MCF 10A (cell line): ENCODE data around the gene EEF1AKMT4. TPM values are rescaled to one million over a fixed set of nuclear protein-coding genes. Genes with fewer than 3 reads are reported as not detected.
A peak's percentile ranks its signal among the peaks of the same experiment; 100 is the strongest.

Source experiments
- BruUV-seq: library from RNA; stranded (reverse); fragments of 400-500 nt; replicated peaks from 2 replicates; lab custom pipeline; 2021; lab: Mats Ljungman, UMichigan
- CTCF ChIA-PET: fragments of 300-600 bp; sonication (Branson Sonifier 250); formaldehyde crosslinking; extraction: SDS; loops from one replicate; lab custom pipeline; 2021; ENCODE audit warnings: antibody characterized with exemption, inconsistent platforms; lab: Yijun Ruan, JAX
- POLR2A ChIA-PET: fragments of 300-600, 350-650 bp; sonication (Branson Sonifier 250); formaldehyde crosslinking; extraction: SDS; loops from one replicate; lab custom pipeline; 2020; ENCODE audit warnings: antibody characterized with exemption, inconsistent platforms; lab: Yijun Ruan, JAX
- DNase-seq: peaks from one replicate; pipeline ENCODE4 v3.0.0-alpha.2; 2018; ENCODE audit not compliant: unreplicated experiment
- H3K27ac Mint-ChIP-seq: one replicate; pipeline ENCODE4 v1.8.0; 2022; ENCODE audit warnings: mild to moderate bottlenecking, low read depth, mixed read lengths; ENCODE audit not compliant: unreplicated experiment
- H3K27me3 Mint-ChIP-seq: one replicate; pipeline ENCODE4 v1.8.0; 2022; ENCODE audit warnings: mixed read lengths; ENCODE audit not compliant: insufficient read depth, unreplicated experiment
- H3K36me3 Mint-ChIP-seq: one replicate; pipeline ENCODE4 v1.8.0; 2022; ENCODE audit warnings: mild to moderate bottlenecking, moderate library complexity, mixed read lengths; ENCODE audit not compliant: insufficient read depth, unreplicated experiment
- H3K4me1 Mint-ChIP-seq: one replicate; pipeline ENCODE4 v1.8.0; 2022; ENCODE audit warnings: mixed read lengths; ENCODE audit not compliant: insufficient read depth, unreplicated experiment
- H3K4me3 Mint-ChIP-seq: one replicate; pipeline ENCODE4 v1.8.0; 2022; ENCODE audit warnings: mild to moderate bottlenecking, moderate library complexity, mixed read lengths; ENCODE audit not compliant: unreplicated experiment
- H3K9me3 Mint-ChIP-seq: one replicate; pipeline ENCODE4 v1.8.0; 2022; ENCODE audit warnings: mixed read lengths; ENCODE audit not compliant: unreplicated experiment
- CTCF ChIP-seq: fragments of 200-600 bp; IDR thresholded peaks from one replicate; pipeline ENCODE4 v1.8.0; 2022; ENCODE audit warnings: antibody characterized with exemption, mild to moderate bottlenecking; ENCODE audit not compliant: unreplicated experiment
- intact Hi-C: fragments of 100-400 bp; cut with micrococcal nuclease; formaldehyde crosslinking; loops from 2 replicates; pipeline ENCODE4 v1.14.1; 2022
- total RNA-seq: library from RNA; stranded (reverse); gene quantifications from 2 replicates; pipeline ENCODE4 v1.2.3, GENCODE V29; 2022

Gene EEF1AKMT4
- total RNA-seq, 1 experiment from 2014 or later = 10.1 TPM

- POLR2A ChIA-PET = interaction anchor here (0.6 kb wide), 1 partner anchor 156 kb away, joined by 3 read pairs; no protein-coding TSS in a partner anchor
- Mint-ChIP-seq H3K4me3 (no peak overlapping the region), H3K27ac (no peak overlapping the region), H3K9me3 (no peaks in the 10 kb centered on the region), H3K27me3 (peaks cover 28% of the 10 kb centered on the region), H3K36me3 (no peaks in the 10 kb centered on the region), H3K4me1 (no peaks in the 10 kb centered on the region)
- TF ChIP-seq CTCF = no peak
- intact Hi-C loops = no loop called here
- CTCF ChIA-PET = interaction anchor here (0.9 kb wide), 1 partner anchor 12 kb away, joined by 4 read pairs; no protein-coding TSS in a partner anchor
- BruUV-seq = no TSS peak
- DNase-seq = no peak
Measured at GRCh38 chr3:184222521-184222920, 27.0 kb upstream of the EEF1AKMT4 start.

- no TSS peak for BruUV-seq
- H3K4me3 Mint-ChIP-seq = no peak overlapping the region
- TF ChIP-seq CTCF = no peak
- H3K36me3 Mint-ChIP-seq = no peaks in the 10 kb centered on the region
- no peaks in the 10 kb centered on the region for H3K4me1 Mint-ChIP-seq
- H3K27ac Mint-ChIP-seq = no peak overlapping the region
- ChIA-PET POLR2A (no interaction called here), CTCF (interaction anchor here (0.6 to 0.7 kb wide), 2 partner anchors 19 to 282 kb away, joined by 3 read pairs; no protein-coding TSS in a partner anchor)
- no peaks in the 10 kb centered on the region for H3K9me3 Mint-ChIP-seq
- intact Hi-C loops = no loop called here
- H3K27me3 Mint-ChIP-seq = peaks cover 42% of the 10 kb centered on the region
- DNase-seq = no peak
Measured at GRCh38 chr3:184223946-184224345, 25.5 kb upstream of the EEF1AKMT4 start.

GRCh38 chr3:184227481-184227935, 22.0 kb upstream of the EEF1AKMT4 start:
- POLR2A ChIA-PET = interaction anchor here (0.6 to 1.4 kb wide), 3 partner anchors 41 to 53 kb away, joined by 3 read pairs; partner anchors contain the start of gene ABCF3
- H3K27me3 Mint-ChIP-seq = peaks cover 58% of the 10 kb centered on the region
- DNase-seq = peak; percentile 47
- no peak overlapping the region for H3K27ac Mint-ChIP-seq
- CTCF ChIA-PET = interaction anchor here (0.6 to 3.5 kb wide), 20 partner anchors 9 to 332 kb away, joined by 3 to 25 read pairs (median 5); no protein-coding TSS in a partner anchor
- peak; percentile 93 for TF ChIP-seq CTCF
- H3K9me3 Mint-ChIP-seq = no peaks in the 10 kb centered on the region
- intact Hi-C loops = loop anchor here (1.0 kb wide), 1 partner anchor 23 kb away; no protein-coding TSS in a partner anchor
- peaks cover 6% of the 10 kb centered on the region for H3K4me1 Mint-ChIP-seq
- BruUV-seq = no TSS peak
- H3K36me3 Mint-ChIP-seq = no peaks in the 10 kb centered on the region
- H3K4me3 Mint-ChIP-seq = no peak overlapping the region

GRCh38 chr3:184228376-184229137, 20.9 kb upstream of the EEF1AKMT4 start:
- intact Hi-C loops = no loop called here
- H3K27ac Mint-ChIP-seq = no peak overlapping the region
- TF ChIP-seq CTCF = no peak
- H3K4me1 Mint-ChIP-seq = peaks cover 6% of the 10 kb centered on the region
- BruUV-seq = no TSS peak
- no peaks in the 10 kb centered on the region for H3K36me3 Mint-ChIP-seq
- peak overlapping the region; percentile 58 for H3K4me3 Mint-ChIP-seq
- POLR2A ChIA-PET = interaction anchor here (1.1 to 1.4 kb wide), 2 partner anchors 42 to 43 kb away, joined by 3 read pairs; partner anchors contain the start of gene ABCF3
- CTCF ChIA-PET = interaction anchor here (0.6 to 3.5 kb wide), 17 partner anchors 9 to 1035 kb away, joined by 3 to 25 read pairs (median 5); no protein-coding TSS in a partner anchor
- H3K27me3 Mint-ChIP-seq = peaks cover 58% of the 10 kb centered on the region
- no peaks in the 10 kb centered on the region for H3K9me3 Mint-ChIP-seq
- DNase-seq = no peak
